Caki2 (cell line): ENCODE data around the gene RGS19. TPM values are rescaled to one million over a fixed set of nuclear protein-coding genes. Genes with fewer than 3 reads are reported as not detected.
"Not testable (repeated sequence)": the region's sequence is repeated elsewhere in the genome, so short reads cannot be mapped to it uniquely, and the experiment has no call there.

Source experiments
- DNase-seq: peaks from one replicate; pipeline ENCODE4 v3.0.0-alpha.2; 2015; ENCODE audit warnings: low read depth
- in situ Hi-C: cut with HindIII; loops from 2 replicates; pipeline ENCODE4 v1.10.0; 2016; ENCODE audit warnings: low sequenced_read_pairs, low pct_unique_long_range_greater_than_20kb, mixed read lengths
- total RNA-seq: library from RNA; depleted of rRNA; stranded (reverse); fragments of >200 nt; shearing (Covaris generic); gene quantifications from 2 replicates; pipeline ENCODE4 v1.2.3, GENCODE V29; 2014; ENCODE audit warnings: low replicate concordance

The RGS19 gene
- total RNA-seq, 1 experiment from 2014 or later = 47.6 TPM

- in situ Hi-C loops = no loop called here
- no peak for DNase-seq
These were observed 19.9 kb upstream of the RGS19 start for GRCh38 chr20:64099086-64099786.

- DNase-seq = no peak
- in situ Hi-C loops = no loop called here
These were observed 19.2 kb upstream of the RGS19 start for GRCh38 chr20:64098471-64099013.

- no peak for DNase-seq
- in situ Hi-C loops = no loop called here
These were observed 17.2 kb upstream of the RGS19 start for GRCh38 chr20:64096535-64096934.

DNA sequence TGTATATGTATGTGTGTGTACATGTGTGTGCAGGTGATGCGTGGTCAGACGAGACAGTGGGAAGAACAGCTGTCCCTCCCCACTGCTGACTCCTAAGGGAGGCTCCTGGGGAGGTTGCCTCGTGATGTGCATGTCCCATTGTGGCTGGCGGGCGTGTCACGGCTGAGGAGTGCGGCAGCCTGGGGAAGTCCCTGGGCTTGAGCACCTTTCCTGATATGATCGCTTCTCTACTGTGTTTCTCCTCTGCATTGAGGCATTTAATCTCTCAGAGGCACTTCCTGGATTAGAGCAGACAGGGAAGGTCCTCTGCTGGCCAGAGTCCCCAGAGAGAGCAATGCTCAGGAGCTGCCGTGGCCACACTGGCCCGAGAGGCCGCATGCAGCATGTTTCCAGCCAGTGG lies 16.6 kb upstream of the RGS19 start:
- no peak for DNase-seq
- in situ Hi-C loops = no loop called here

- in situ Hi-C loops = no loop called here
- DNase-seq = no peak
These were observed 16.1 kb upstream of the RGS19 start for GRCh38 chr20:64095455-64095854.

GRCh38 chr20:64093013-64093503 lies 13.7 kb upstream of the RGS19 start:
- DNase-seq = no peak
- in situ Hi-C loops = no loop called here

- DNase-seq = no peak
- in situ Hi-C loops = no loop called here
These were observed 13.1 kb upstream of the RGS19 start for GRCh38 chr20:64092258-64093012.

DNA sequence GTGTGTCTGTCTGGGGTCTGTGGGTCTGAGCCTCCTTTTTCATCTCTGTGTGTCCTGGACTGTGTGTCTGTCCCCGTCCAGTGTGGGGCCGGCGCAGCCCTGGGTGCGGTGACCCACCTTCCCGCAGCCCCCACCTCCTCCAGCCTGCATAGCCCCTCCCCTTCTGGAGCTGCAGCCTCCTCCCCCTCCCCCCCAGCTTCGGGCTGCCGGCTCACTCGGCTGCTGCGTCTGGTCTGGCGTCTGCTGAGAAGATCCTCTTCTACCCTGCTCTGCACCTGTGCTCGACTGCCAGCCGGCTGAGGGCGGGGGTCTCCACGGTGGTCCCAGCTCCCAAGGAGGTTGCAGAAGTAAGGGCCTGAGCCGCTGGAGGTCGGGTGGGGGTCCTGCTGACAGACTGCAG lies 12.5 kb upstream of the RGS19 start:
- in situ Hi-C loops = no loop called here
- no peak for DNase-seq

DNA sequence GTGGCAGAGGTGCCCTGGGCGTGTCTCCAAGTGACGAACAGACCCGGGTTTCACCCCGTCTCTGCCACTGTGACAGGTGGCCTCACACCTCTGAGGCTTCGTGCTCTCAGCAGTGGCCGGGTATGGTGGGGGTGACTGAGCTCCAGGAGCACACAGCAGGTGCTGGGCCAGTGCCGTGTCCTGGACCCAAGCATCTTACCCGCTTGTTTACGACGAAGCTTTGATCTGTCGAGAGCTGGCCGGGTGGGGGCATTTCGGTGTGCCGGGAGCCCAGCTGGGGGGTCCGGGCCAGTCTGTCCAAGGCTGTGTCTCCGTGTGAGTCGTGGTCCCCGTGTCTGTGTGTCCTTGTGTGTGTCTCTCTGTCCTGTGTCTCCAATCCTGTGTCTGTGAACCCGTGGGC lies 12.0 kb upstream of the RGS19 start:
- no peak for DNase-seq
- in situ Hi-C loops = no loop called here

GRCh38 chr20:64090165-64090564 lies 10.8 kb upstream of the RGS19 start:
- DNase-seq = no peak
- in situ Hi-C loops = no loop called here

DNA sequence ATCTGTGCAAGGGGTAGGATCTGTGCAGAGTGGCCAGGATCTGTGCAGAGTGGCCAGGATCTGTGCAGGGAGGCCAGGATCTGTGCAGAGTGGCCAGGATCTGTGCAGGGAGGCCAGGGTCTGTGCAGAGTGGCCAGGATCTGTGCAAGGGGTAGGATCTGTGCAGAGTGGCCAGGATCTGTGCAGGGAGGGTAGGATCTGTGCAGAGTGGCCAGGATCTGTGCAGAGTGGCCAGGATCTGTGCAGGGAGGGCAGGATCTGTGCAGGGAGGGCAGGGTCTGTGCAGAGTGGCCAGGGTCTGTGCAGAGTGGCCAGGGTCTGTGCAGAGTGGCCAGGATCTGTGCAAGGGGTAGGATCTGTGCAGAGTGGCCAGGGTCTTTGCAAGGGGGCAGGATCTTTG lies 9.3 kb upstream of the RGS19 start:
- DNase-seq, in situ Hi-C loops: not testable (repeated sequence)

GRCh38 chr20:64087226-64087825 lies 8.0 kb upstream of the RGS19 start:
- in situ Hi-C loops, DNase-seq: not testable (repeated sequence)

DNA sequence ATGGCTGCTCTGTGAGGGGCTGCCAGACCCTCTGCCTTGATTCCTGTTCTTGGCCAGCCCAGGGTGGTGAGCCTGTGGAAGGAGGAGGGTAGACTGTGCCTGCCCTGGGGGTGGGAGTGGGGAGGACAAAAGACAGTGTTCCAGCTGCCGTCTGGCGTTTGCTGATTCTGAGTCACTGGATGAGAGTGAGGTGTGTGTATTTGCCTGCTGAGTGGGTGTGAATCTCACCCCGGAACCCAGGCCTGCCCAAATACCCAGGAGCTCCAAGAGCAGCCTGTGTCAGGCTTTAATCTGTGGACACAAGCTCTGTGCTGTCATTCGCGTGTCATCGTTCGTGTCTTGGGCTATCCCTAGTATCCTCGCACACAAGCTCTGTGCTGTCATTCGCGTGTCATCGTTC lies 7.5 kb upstream of the RGS19 start:
- in situ Hi-C loops = no loop called here

DNA sequence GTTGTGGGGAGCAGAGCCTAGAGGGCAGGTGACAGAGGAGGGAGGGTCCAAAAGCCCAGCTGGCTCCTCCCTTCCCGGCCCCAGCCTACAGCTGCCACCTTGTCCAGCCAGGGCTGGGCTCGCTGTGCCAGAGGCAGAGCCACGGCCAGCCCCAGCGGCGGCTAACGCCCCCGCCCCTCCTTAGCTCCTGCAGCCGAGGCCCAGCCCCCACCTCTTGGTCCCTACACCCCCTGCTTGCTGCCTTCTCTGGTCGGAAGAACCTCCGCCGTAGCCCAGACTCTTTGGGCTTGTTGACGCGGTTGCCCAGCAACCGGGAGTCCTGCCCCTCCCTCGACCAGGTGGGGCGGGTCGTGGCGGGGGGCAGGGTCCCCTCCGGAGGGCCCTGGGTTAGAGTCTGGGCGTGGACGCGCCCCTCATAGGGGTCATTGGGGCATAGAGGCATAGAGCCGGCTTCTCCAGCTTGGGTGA lies 5.4 kb upstream of the RGS19 start:
- no peak for DNase-seq
- in situ Hi-C loops = no loop called here

More for the DNA sequence above, 7.5 kb upstream of the RGS19 start:
- DNase-seq = no peak

DNA sequence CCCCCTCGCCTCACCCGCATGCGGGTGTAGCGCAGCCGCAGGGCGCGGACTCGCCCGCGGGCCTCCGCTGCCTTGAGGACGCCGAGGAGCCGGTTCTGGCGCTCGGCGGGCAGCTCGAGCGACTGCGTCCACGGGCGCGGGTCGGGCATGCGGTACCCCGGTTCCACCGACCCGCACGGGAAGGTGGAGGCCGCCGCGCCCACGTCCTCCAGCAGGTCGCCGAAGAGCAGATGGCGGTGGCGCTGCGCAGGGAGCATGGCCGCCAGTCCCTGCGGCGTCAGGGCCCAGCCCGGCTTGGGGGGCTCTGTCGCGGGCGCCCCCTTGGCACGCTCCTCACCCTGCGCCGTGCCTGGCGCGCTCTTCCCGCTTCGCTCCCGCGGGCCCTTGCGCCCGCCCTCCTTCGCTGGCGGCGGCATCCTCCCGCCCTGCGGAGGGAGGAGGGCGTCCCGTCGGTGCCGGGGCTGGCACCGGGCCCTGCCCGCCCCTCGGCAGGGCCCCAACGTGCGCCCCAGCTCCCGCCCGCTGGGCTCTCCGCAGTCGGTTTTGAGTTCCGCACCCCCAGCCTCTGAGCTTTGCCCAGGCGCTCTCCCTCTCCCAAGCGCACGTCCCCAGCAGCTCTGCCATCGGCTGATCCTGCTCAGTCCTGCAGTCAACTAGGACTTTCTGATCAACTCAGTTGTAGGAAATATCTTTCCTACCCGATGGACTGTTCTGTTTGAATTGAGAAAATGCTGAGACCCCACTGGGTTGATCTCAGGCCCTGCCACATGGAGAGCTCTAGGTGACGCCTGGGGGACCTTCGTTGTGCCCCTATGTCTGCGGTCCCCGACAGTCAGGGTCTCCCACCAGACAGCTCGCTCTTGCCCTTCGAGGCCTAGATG lies 4.7 kb upstream of the RGS19 start, which contains the start of gene LKAAEAR1:
Gene LKAAEAR1, minus strand, starts transcription at position 595 of the 881 bp plus-strand sequence. Its CDS starts 179 bp downstream, at position 416.
- no peak for DNase-seq
- in situ Hi-C loops = no loop called here

- in situ Hi-C loops = no loop called here
- DNase-seq = peak; percentile 76
These were observed 4.1 kb upstream of the RGS19 start for GRCh38 chr20:64083378-64083803.

GRCh38 chr20:64082820-64083377 lies 3.6 kb upstream of the RGS19 start:
- in situ Hi-C loops = no loop called here
- no peak for DNase-seq
